HepG2 (cell line): ENCODE data around the gene PDCD2L. TPM values are rescaled to one million over a fixed set of nuclear protein-coding genes. Genes with fewer than 3 reads are reported as not detected.

Experiments used
- ARNT2 ChIP-seq: sonication (generic); formaldehyde crosslinking; IDR thresholded peaks from 2 replicates; pipeline ENCODE4 v1.8.0; 2022; ENCODE audit warnings: mild to moderate bottlenecking, low read depth, missing genetic modification reagents, moderate library complexity
- CBFB ChIP-seq: sonication (generic); formaldehyde crosslinking; IDR thresholded peaks from 2 replicates; pipeline ENCODE4 v1.4.0; 2020; ENCODE audit warnings: missing genetic modification reagents
- CTCF ChIP-seq: sonication (generic); formaldehyde crosslinking; IDR thresholded peaks from 2 replicates; pipeline ENCODE4 v1.5.0; 2020; ENCODE audit warnings: mild to moderate bottlenecking, missing genetic modification reagents, moderate library complexity
- E2F2 ChIP-seq: sonication (generic); formaldehyde crosslinking; IDR thresholded peaks from 2 replicates; pipeline ENCODE4 v1.4.0; 2020; ENCODE audit warnings: missing genetic modification reagents, borderline replicate concordance
- ERF ChIP-seq: IDR thresholded peaks from 2 replicates; pipeline ENCODE4 v1.6.1; 2018; ENCODE audit warnings: missing biosample characterization, missing genetic modification reagents
- EZH2 ChIP-seq: conservative IDR thresholded peaks from 2 replicates; pipeline ENCODE4 v1.6.1; 2012; ENCODE audit warnings: mild to moderate bottlenecking, low read depth, low read length, moderate library complexity
- GATA4 ChIP-seq: sonication (generic); IDR thresholded peaks from 2 replicates; pipeline ENCODE4 v1.6.1; 2016; ENCODE audit warnings: antibody characterized with exemption, low read depth, borderline replicate concordance
- GFI1 ChIP-seq: sonication (generic); formaldehyde crosslinking; IDR thresholded peaks from 2 replicates; pipeline ENCODE4 v1.5.0; 2020; ENCODE audit warnings: missing genetic modification reagents, mild to moderate bottlenecking, borderline replicate concordance
- GLI4 ChIP-seq: sonication (generic); formaldehyde crosslinking; IDR thresholded peaks from 2 replicates; pipeline ENCODE4 v1.5.1; 2020; ENCODE audit warnings: missing genetic modification reagents, mild to moderate bottlenecking, moderate library complexity, borderline replicate concordance
- HNF1B ChIP-seq: sonication (generic); formaldehyde crosslinking; IDR thresholded peaks from 2 replicates; pipeline ENCODE4 v1.5.1; 2020; ENCODE audit warnings: mild to moderate bottlenecking, moderate library complexity, missing genetic modification reagents
- HNRNPUL1 ChIP-seq: fragments of 200-400 bp; formaldehyde crosslinking; IDR thresholded peaks from 2 replicates; pipeline ENCODE4 v1.6.1; 2017; ENCODE audit warnings: low read depth, mild to moderate bottlenecking, low read length, moderate library complexity
- MIXL1 ChIP-seq: IDR thresholded peaks from 2 replicates; pipeline ENCODE4 v1.6.1; 2016
- MNT ChIP-seq: fragments of 450-650 bp; IDR thresholded peaks from 2 replicates; pipeline ENCODE4 v1.6.1; 2016
- PRMT3 ChIP-seq: sonication (generic); formaldehyde crosslinking; IDR thresholded peaks from 2 replicates; pipeline ENCODE4 v1.8.1; 2022; ENCODE audit warnings: low read depth, mild to moderate bottlenecking, moderate library complexity, missing genetic modification reagents, borderline replicate concordance
- RBM22 ChIP-seq: fragments of 200-400 bp; formaldehyde crosslinking; optimal IDR thresholded peaks from 2 replicates; pipeline ENCODE3; 2017; ENCODE audit warnings: mild to moderate bottlenecking, low read length, moderate library complexity
- REL ChIP-seq: sonication (generic); formaldehyde crosslinking; conservative IDR thresholded peaks from 2 replicates; pipeline ENCODE4 v1.8.0; 2022; ENCODE audit warnings: mild to moderate bottlenecking, missing genetic modification reagents, moderate library complexity
- SIX1 ChIP-seq: sonication (generic); formaldehyde crosslinking; IDR thresholded peaks from 2 replicates; pipeline ENCODE4 v1.4.0; 2020; ENCODE audit warnings: missing genetic modification reagents, borderline replicate concordance
- TBX2 ChIP-seq: sonication (generic); formaldehyde crosslinking; IDR thresholded peaks from 2 replicates; pipeline ENCODE4 v1.5.0; 2020; ENCODE audit warnings: missing genetic modification reagents, mild to moderate bottlenecking, borderline replicate concordance
- ZFP62 ChIP-seq: sonication (generic); formaldehyde crosslinking; IDR thresholded peaks from 2 replicates; pipeline ENCODE4 v1.4.0; 2020; ENCODE audit warnings: missing genetic modification reagents
- ZNF256 ChIP-seq: sonication (generic); formaldehyde crosslinking; conservative IDR thresholded peaks from 2 replicates; pipeline ENCODE4 v1.4.0; 2020; ENCODE audit warnings: missing genetic modification reagents
- ZNF292 ChIP-seq: sonication (generic); formaldehyde crosslinking; IDR thresholded peaks from 2 replicates; pipeline ENCODE4 v1.8.1; 2022; ENCODE audit warnings: mild to moderate bottlenecking, low read depth, missing genetic modification reagents, borderline replicate concordance
- ZNF720 ChIP-seq: sonication (generic); formaldehyde crosslinking; IDR thresholded peaks from 2 replicates; pipeline ENCODE4 v1.4.0; 2020; ENCODE audit warnings: missing genetic modification reagents
- ZNF776 ChIP-seq: sonication (generic); formaldehyde crosslinking; IDR thresholded peaks from 2 replicates; pipeline ENCODE4 v1.4.0; 2020; ENCODE audit warnings: mild to moderate bottlenecking, missing genetic modification reagents
- ZNF792 ChIP-seq: IDR thresholded peaks from 2 replicates; pipeline ENCODE4 v1.6.1; 2016
- polyA plus RNA-seq, 8 experiments: library from polyadenylated mRNA; depleted of rRNA in 3 of 8; stranded (reverse) in 7 of 8; unstranded in 1 of 8; fragments of >200 nt; fragmentation: Illumina TruSeq in 4 of 8; extraction: Trizol in 4 of 8; gene quantifications; 2 replicates each; pipeline versions ENCODE4 v1.2.1 to v1.2.3, GENCODE V29; 2011 to 2016; ENCODE audit warnings: low read depth in 4 of 8, missing spikeins in 1 of 8, mixed read lengths in 1 of 8; ENCODE audit not compliant: insufficient read depth in 1 of 8
- total RNA-seq, 5 experiments: library from RNA; depleted of rRNA; stranded (reverse); fragments of >200 nt; fragmentation: Illumina TruSeq; extraction: Trizol; gene quantifications; 2 replicates each; pipeline ENCODE4 v1.2.3, GENCODE V29; 2016; ENCODE audit warnings: low read depth in 1 of 5

PDCD2L gene
- total and polyA plus RNA-seq, 2 of the 13 experiments (the other 11 are each of a cell fraction or from before 2014, with no cell fraction given), result 29.3 to 35.2 TPM

- TF ChIP-seq GATA4 (peak; percentile 49; the same call in 1 of the 2 replicates), GFI1 (CRISPR knock-in tag) (peak; percentile 75), E2F2 (CRISPR knock-in tag) (peak; percentile 81; the same call in 1 of the 2 replicates), CBFB (CRISPR knock-in tag) (peak; percentile 46), ERF (CRISPR knock-in tag) (peak; percentile 32; the same call in 1 of the 2 replicates), PRMT3 (CRISPR knock-in tag) (no peak), HNRNPUL1 (no peak), ZFP62 (CRISPR knock-in tag) (0 out of 2 replicates have a peak, but pooled peaks have one; percentile 76), ZNF256 (CRISPR knock-in tag) (peak; percentile 68), GLI4 (0 out of 2 replicates have a peak, but pooled peaks have one; percentile 39), CTCF (CRISPR knock-in tag) (0 out of 2 replicates have a peak, but pooled peaks have one; percentile 4), SIX1 (CRISPR knock-in tag) (no peak), ZNF792 (CRISPR knock-in tag) (peak; percentile 69; the same call in 1 of the 2 replicates), ZNF776 (CRISPR knock-in tag) (peak; percentile 76; the same call in 1 of the 2 replicates), MIXL1 (no peak; the same call in 1 of the 2 replicates), MNT (no peak; the same call in 1 of the 2 replicates), TBX2 (CRISPR knock-in tag) (peak; percentile 75; the same call in 1 of the 2 replicates), ARNT2 (CRISPR knock-in tag) (no peak; the same call in 1 of the 2 replicates), EZH2 (no peak), REL (CRISPR knock-in tag) (peak; percentile 94), ZNF720 (no peak), HNF1B (CRISPR knock-in tag) (peak; percentile 67), RBM22 (no peak), ZNF292 (CRISPR knock-in tag) (peak; percentile 66; the same call in 1 of the 2 replicates)
Measured at GRCh38 chr19:34404109-34404909, at the start of gene PDCD2L (continued).
